HepG2 (cell line): ENCODE data around the gene USP32. TPM values are rescaled to one million over a fixed set of nuclear protein-coding genes. Genes with fewer than 3 reads are reported as not detected.

Experiments used
- ATAC-seq: fragments of 200-7000 bp; cut with Tn5 transposase; 3 replicates; pipeline ENCODE4 v1.9.1; 2020; ENCODE audit warnings: mild to moderate bottlenecking, moderate library complexity
- BruUV-seq: library from RNA; stranded (reverse); fragments of 400-500 nt; replicated peaks from 2 replicates; lab custom pipeline; 2021; lab: Mats Ljungman, UMichigan
- CTCF ChIA-PET: fragments of 300-600 bp; formaldehyde crosslinking; extraction: SDS; loops from one replicate; lab custom pipeline; 2021; ENCODE audit warnings: low total read pairs, inconsistent platforms, low intra/inter-chr PET ratio; lab: Yijun Ruan, JAX
- POLR2A ChIA-PET: fragments of 350-600 bp; sonication (Branson Sonifier 250); formaldehyde crosslinking; loops from one replicate; lab custom pipeline; 2020; ENCODE audit warnings: antibody characterized with exemption, inconsistent platforms; lab: Yijun Ruan, JAX
- DNase-seq: peaks from one replicate; pipeline ENCODE4 v3.0.0-alpha.2; 2015; ENCODE audit warnings: low spot score
- FAIRE-seq: peaks from 3 replicates; lab custom pipeline; 2011; peaks lifted over from hg19 to GRCh38; lab: Jason Lieb, UNC
- H2AFZ ChIP-seq: one replicate; pipeline ENCODE4 v1.6.1; 2011; ENCODE audit warnings: low read length, inconsistent platforms
- H3K27ac ChIP-seq: fragments of 300-600 bp; 3 replicates; pipeline ENCODE4 v1.8.0; 2011; ENCODE audit warnings: mixed run types, mild to moderate bottlenecking, mixed read lengths, low read length, inconsistent platforms; ENCODE audit not compliant: insufficient read depth; ENCODE audit errors: extremely low read length
- H3K27me3 ChIP-seq, 2 experiments: fragments of 200-600 bp in 1 of 2; 2 replicates in 1 of 2; 3 replicates in 1 of 2; pipeline versions ENCODE4 v1.6.0 to v1.8.0; 2011; ENCODE audit warnings: low read length in 2 of 2, mild to moderate bottlenecking in 2 of 2, moderate library complexity in 2 of 2, inconsistent platforms in 1 of 2; ENCODE audit not compliant: insufficient read depth in 2 of 2, control insufficient read depth in 1 of 2
- H3K36me3 ChIP-seq, 2 experiments: fragments of 200-600 bp in 1 of 2; replicated peaks in 1 of 2; 2 replicates in 1 of 2; 3 replicates in 1 of 2; pipeline versions ENCODE4 v1.5.1 to v1.8.0; 2011; ENCODE audit warnings: low read length in 2 of 2, inconsistent platforms in 1 of 2; ENCODE audit not compliant: insufficient read depth in 2 of 2, control insufficient read depth in 1 of 2
- H3K4me1 ChIP-seq: 2 replicates; pipeline ENCODE4 v1.5.1; 2012; ENCODE audit warnings: low read length, inconsistent platforms; ENCODE audit not compliant: insufficient read depth
- H3K4me2 ChIP-seq: 2 replicates; pipeline ENCODE4 v1.6.0; 2011; ENCODE audit warnings: low read depth, low read length, inconsistent platforms
- H3K4me3 ChIP-seq, 3 experiments: fragments of 200-600 bp in 1 of 3; sonication (generic), shearing (Covaris generic) in 1 of 3; replicated peaks in 1 of 3; 2 replicates each; pipeline ENCODE4 v1.5.1; 2011 to 2016; ENCODE audit warnings: low read length in 3 of 3, inconsistent platforms in 2 of 3, low read depth in 2 of 3, mild to moderate bottlenecking in 2 of 3, control low read depth in 1 of 3, mixed read lengths in 1 of 3; ENCODE audit not compliant: insufficient read depth in 1 of 3
- H3K79me2 ChIP-seq: one replicate; pipeline ENCODE4 v1.6.1; 2011; ENCODE audit warnings: low read length, inconsistent platforms; ENCODE audit not compliant: insufficient read depth
- H3K9ac ChIP-seq: 2 replicates; pipeline ENCODE4 v1.6.0; 2011; ENCODE audit warnings: mild to moderate bottlenecking, low read depth, low read length, inconsistent platforms; ENCODE audit not compliant: insufficient read depth
- H3K9me3 ChIP-seq: 2 replicates; pipeline ENCODE4 v1.5.1; 2012; ENCODE audit warnings: mild to moderate bottlenecking, low read length
- H4K20me1 ChIP-seq: 2 replicates; pipeline ENCODE4 v1.6.0; 2011; ENCODE audit warnings: inconsistent platforms, mild to moderate bottlenecking, low read length, moderate library complexity; ENCODE audit not compliant: insufficient read depth
- AKAP8 ChIP-seq: sonication (generic); formaldehyde crosslinking; IDR thresholded peaks from 2 replicates; pipeline ENCODE4 v1.5.1; 2020; ENCODE audit warnings: mild to moderate bottlenecking, missing genetic modification reagents
- DDIT3 ChIP-seq: sonication (generic); formaldehyde crosslinking; IDR thresholded peaks from 2 replicates; pipeline ENCODE4 v1.4.0; 2020; ENCODE audit warnings: mild to moderate bottlenecking, missing genetic modification reagents
- MLXIP ChIP-seq: sonication (generic); formaldehyde crosslinking; IDR thresholded peaks from 2 replicates; pipeline ENCODE4 v1.9.0; 2021; ENCODE audit warnings: missing genetic modification reagents, borderline replicate concordance
- MTA1 ChIP-seq: sonication (generic); formaldehyde crosslinking; IDR thresholded peaks from 2 replicates; pipeline ENCODE4 v1.4.0; 2020; ENCODE audit warnings: missing genetic modification reagents, mild to moderate bottlenecking, borderline replicate concordance
- NR2F2 ChIP-seq: IDR thresholded peaks from 2 replicates; pipeline ENCODE4 v1.6.1; 2012; ENCODE audit warnings: low read depth, inconsistent platforms, borderline replicate concordance
- RFXAP ChIP-seq: sonication (generic); formaldehyde crosslinking; IDR thresholded peaks from 2 replicates; pipeline ENCODE4 v1.4.0; 2020; ENCODE audit warnings: missing genetic modification reagents, borderline replicate concordance
- SMAD1 ChIP-seq: sonication (generic); formaldehyde crosslinking; IDR thresholded peaks from 2 replicates; pipeline ENCODE4 v1.4.0; 2020; ENCODE audit warnings: missing genetic modification reagents, low read depth, mild to moderate bottlenecking, borderline replicate concordance
- ZBTB21 ChIP-seq: sonication (generic); formaldehyde crosslinking; IDR thresholded peaks from 2 replicates; pipeline ENCODE4 v1.4.0; 2020; ENCODE audit warnings: missing genetic modification reagents
- ZNF225 ChIP-seq: sonication (generic); formaldehyde crosslinking; IDR thresholded peaks from 2 replicates; pipeline ENCODE4 v1.4.0; 2020; ENCODE audit warnings: mild to moderate bottlenecking, missing genetic modification reagents
- ZNF574 ChIP-seq: sonication (generic); formaldehyde crosslinking; IDR thresholded peaks from 2 replicates; pipeline ENCODE4 v1.4.0; 2020; ENCODE audit warnings: missing genetic modification reagents
- ZNF839 ChIP-seq: sonication (generic); formaldehyde crosslinking; IDR thresholded peaks from 2 replicates; pipeline ENCODE4 v1.4.0; 2020; ENCODE audit warnings: missing genetic modification reagents, mild to moderate bottlenecking, borderline replicate concordance
- ZSCAN21 ChIP-seq: sonication (generic); formaldehyde crosslinking; IDR thresholded peaks from 2 replicates; pipeline ENCODE4 v1.8.0; 2022; ENCODE audit warnings: mild to moderate bottlenecking, missing genetic modification reagents, moderate library complexity, borderline replicate concordance
- ZUFSP ChIP-seq: sonication (generic); formaldehyde crosslinking; IDR thresholded peaks from 2 replicates; pipeline ENCODE4 v1.9.0; 2021; ENCODE audit warnings: missing genetic modification reagents, mild to moderate bottlenecking, borderline replicate concordance
- WGBS: methylation state at CpG from one replicate; pipeline ENCODE4 v1.1.6; 2017; ENCODE audit warnings: low lambda C conversion rate; 5-methylcytosine and 5-hydroxymethylcytosine counted together
- in situ Hi-C: cut with HindIII; loops from 2 replicates; pipeline ENCODE4 v1.10.0; 2017; ENCODE audit warnings: low pct_unique_long_range_greater_than_20kb; ENCODE audit not compliant: extremely low pct_ligation_motif_present
- intact Hi-C: fragments of 100-400 bp; cut with micrococcal nuclease; formaldehyde crosslinking; loops from one replicate; pipeline ENCODE4 v1.10.0; 2022; ENCODE audit not compliant: unreplicated experiment
- polyA plus RNA-seq, 8 experiments: library from polyadenylated mRNA; depleted of rRNA in 3 of 8; stranded (reverse) in 7 of 8; unstranded in 1 of 8; fragments of >200 nt; fragmentation: Illumina TruSeq in 4 of 8; extraction: Trizol in 4 of 8; gene quantifications; 2 replicates each; pipeline versions ENCODE4 v1.2.1 to v1.2.3, GENCODE V29; 2011 to 2016; ENCODE audit warnings: low read depth in 4 of 8, missing spikeins in 1 of 8, mixed read lengths in 1 of 8; ENCODE audit not compliant: insufficient read depth in 1 of 8
- total RNA-seq, 5 experiments: library from RNA; depleted of rRNA; stranded (reverse); fragments of >200 nt; fragmentation: Illumina TruSeq; extraction: Trizol; gene quantifications; 2 replicates each; pipeline ENCODE4 v1.2.3, GENCODE V29; 2016; ENCODE audit warnings: low read depth in 1 of 5

The USP32 gene
- total and polyA plus RNA-seq, 2 of the 13 experiments (the other 11 are each of a cell fraction or from before 2014, with no cell fraction given): 24.9 to 39.9 TPM

- Histone ChIP-seq H3K4me2 (no peak overlapping the region), H3K79me2 (peaks cover 10% of the 10 kb centered on the region), H2AFZ (no peak overlapping the region), H4K20me1 (0 out of 2 replicates have a peak, but pooled peaks cover 4% of the 10 kb centered on the region), H3K36me3 (0 out of 5 replicates have a peak, but pooled peaks cover 0 to 1% of the 10 kb centered on the region in 2 experiments), H3K4me3 (no peak overlapping the region), H3K9ac (no peak overlapping the region), H3K27me3 (no peaks in the 10 kb centered on the region), H3K9me3 (no peaks in the 10 kb centered on the region), H3K27ac (no peak overlapping the region), H3K4me1 (peaks cover 3% of the 10 kb centered on the region)
- TF ChIP-seq AKAP8 (CRISPR knock-in tag): no peak
- TF ChIP-seq ZNF574: no peak
- no peak for TF ChIP-seq MTA1 (CRISPR knock-in tag)
- TF ChIP-seq ZBTB21: no peak
- no peak for TF ChIP-seq ZSCAN21 (CRISPR knock-in tag)
- TF ChIP-seq DDIT3 (CRISPR knock-in tag): no peak
- no peak for TF ChIP-seq MLXIP (CRISPR knock-in tag)
- TF ChIP-seq SMAD1: no peak
- no peak for TF ChIP-seq RFXAP
- no peak for TF ChIP-seq ZUFSP
- no peak for TF ChIP-seq ZNF225 (CRISPR knock-in tag)
- no peak for TF ChIP-seq ZNF839 (CRISPR knock-in tag)
- TF ChIP-seq NR2F2: no peak
- intact Hi-C loops (no loop called here), in situ Hi-C loops (no loop called here)
- ChIA-PET CTCF (no interaction called here), POLR2A (no interaction called here)
- BruUV-seq: no TSS peak
- 97% methylated on average over 2 of the region's 2 CpGs for WGBS
- DNase-seq (no peak), ATAC-seq (no peak), FAIRE-seq (no peak)
These were observed 30.0 kb downstream of the USP32 start for GRCh38 chr17:60361889-60362288.
